Activated gamma-delta T cell (primary cell): ENCODE data around the gene AMBP.
"Not testable (repeated sequence)": the region's sequence is repeated elsewhere in the genome, so short reads cannot be mapped to it uniquely, and the experiment has no call there.

Experiments
- DNase-seq: peaks from one replicate; lab custom pipeline; 2025; lab: John Stamatoyannopoulos, UW

AMBP gene

GRCh38 chr9:114051281-114051680, 26.8 kb downstream of the AMBP start:
- DNase-seq: no peak

GRCh38 chr9:114050646-114051045, 27.5 kb downstream of the AMBP start:
- no peak for DNase-seq

- no peak for DNase-seq
Measured at GRCh38 chr9:114050226-114050568, 27.9 kb downstream of the AMBP start.

- no peak for DNase-seq
Measured at GRCh38 chr9:114049441-114050225, 28.5 kb downstream of the AMBP start.

- DNase-seq: no peak
Measured at GRCh38 chr9:114048533-114049415, 29.3 kb downstream of the AMBP start.

GRCh38 chr9:114047717-114048116, 30.4 kb downstream of the AMBP start:
- DNase-seq: no peak

- DNase-seq: no peak
Measured at GRCh38 chr9:114046875-114047274, 31.2 kb downstream of the AMBP start.

- no peak for DNase-seq
Measured at GRCh38 chr9:114046237-114046755, 31.8 kb downstream of the AMBP start.

- not testable (repeated sequence) for DNase-seq
Measured at GRCh38 chr9:114043660-114044059, 34.4 kb downstream of the AMBP start.

- no peak for DNase-seq
Measured at GRCh38 chr9:114039484-114039883, 38.6 kb downstream of the AMBP start.

- DNase-seq: no peak
Measured at GRCh38 chr9:114038724-114039313, 39.3 kb downstream of the AMBP start.

- no peak for DNase-seq
Measured at GRCh38 chr9:114037961-114038723, 40.0 kb downstream of the AMBP start.

GRCh38 chr9:114037249-114037648, 40.9 kb downstream of the AMBP start:
- no peak for DNase-seq

- DNase-seq: no peak
Measured at GRCh38 chr9:114035845-114036801, 42.0 kb downstream of the AMBP start.

- no peak for DNase-seq
Measured at GRCh38 chr9:114035221-114035844, 42.8 kb downstream of the AMBP start.

- DNase-seq: no peak
Measured at GRCh38 chr9:114034661-114035062, 43.4 kb downstream of the AMBP start.

GRCh38 chr9:114034196-114034595, 43.9 kb downstream of the AMBP start:
- no peak for DNase-seq

- DNase-seq: no peak
Measured at GRCh38 chr9:114033397-114034103, 44.5 kb downstream of the AMBP start.
